HG02973 (cell line): ENCODE measurements around the gene DHX36.

Experiments used
- ATAC-seq: cut with Tn5 transposase; IDR thresholded peaks from one replicate; pipeline ENCODE4 v1.9.1; 2021; ENCODE audit warnings: moderate library complexity; ENCODE audit not compliant: unreplicated experiment

Gene DHX36

GRCh38 chr3:154294016-154294415, 30.3 kb downstream of the DHX36 start:
- ATAC-seq: no peak

DNA sequence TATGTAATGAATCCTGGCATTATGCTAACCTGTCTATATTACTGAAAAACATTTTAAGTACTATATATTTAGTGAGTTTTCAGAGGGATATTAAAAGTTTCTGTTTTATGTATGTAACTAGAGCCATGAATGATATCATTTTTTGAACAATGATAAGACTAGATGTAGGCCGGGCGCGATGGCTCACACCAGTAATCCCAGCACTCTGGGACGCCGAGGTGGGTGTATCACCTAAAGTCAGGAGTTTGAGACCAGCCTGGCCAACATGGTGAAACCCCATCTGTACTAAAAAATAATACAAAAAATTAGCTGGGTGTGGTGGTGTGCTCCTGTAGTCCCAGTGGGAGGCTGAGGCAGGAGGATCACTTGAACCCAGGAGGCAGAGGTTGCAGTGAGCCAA, 34.1 kb downstream of the DHX36 start:
- ATAC-seq: no peak

DNA sequence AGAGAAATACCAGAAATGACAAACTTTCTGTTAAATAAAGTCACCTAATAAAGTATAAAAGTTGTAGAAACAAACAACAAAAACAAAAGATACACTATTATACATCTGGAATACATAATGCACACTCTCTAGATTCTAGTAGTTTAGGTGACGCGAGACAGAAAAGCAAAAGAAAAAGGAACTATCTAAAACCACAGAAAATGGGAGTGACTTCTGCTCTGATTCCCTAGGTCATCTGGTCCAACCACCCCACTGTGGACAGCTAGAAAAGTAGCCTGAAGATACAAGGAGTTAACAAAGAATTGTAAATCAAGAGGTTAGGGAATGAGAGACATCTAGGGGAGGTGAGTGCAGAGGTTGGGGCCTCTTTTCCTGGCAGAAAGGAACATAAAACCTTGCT, 39.1 kb downstream of the DHX36 start:
- no peak for ATAC-seq

DNA sequence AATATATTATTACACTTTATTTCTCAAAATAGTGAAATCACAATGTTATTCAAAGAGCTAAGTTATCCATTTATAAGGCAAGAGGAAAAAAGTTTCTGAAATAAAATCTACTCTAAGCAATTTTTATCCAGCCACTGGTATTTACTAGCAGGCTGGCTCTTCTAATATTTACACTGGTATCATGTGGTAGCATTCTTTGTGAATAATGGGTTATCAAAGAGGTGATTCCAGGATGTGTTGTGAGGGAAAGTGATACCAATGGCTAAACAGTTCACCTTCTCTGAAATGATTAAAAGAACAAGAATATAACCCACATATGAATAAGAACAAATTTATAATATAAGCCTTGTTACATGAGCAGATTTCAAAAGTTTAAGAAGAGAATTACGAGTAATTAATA, 44.1 kb downstream of the DHX36 start:
- ATAC-seq: no peak

DNA sequence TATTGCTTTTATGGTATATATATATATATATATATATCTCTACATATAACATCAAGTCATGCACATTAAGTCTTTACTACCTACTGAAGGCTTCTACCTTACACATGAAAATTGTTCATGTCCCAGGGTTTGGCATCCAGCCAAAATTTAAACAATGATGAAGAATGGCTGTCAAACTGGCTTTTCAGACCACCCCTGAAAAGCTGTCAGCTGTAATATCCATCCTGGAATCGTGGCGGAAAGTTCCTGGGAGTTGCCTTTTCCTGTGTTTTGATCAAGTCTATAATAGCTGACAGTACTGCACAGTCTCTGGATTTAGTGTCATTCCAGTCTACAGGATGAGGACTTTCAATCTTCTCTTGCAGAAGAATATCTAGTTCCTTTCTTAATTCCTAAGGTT, 48.3 kb downstream of the DHX36 start:
- no peak for ATAC-seq

DNA sequence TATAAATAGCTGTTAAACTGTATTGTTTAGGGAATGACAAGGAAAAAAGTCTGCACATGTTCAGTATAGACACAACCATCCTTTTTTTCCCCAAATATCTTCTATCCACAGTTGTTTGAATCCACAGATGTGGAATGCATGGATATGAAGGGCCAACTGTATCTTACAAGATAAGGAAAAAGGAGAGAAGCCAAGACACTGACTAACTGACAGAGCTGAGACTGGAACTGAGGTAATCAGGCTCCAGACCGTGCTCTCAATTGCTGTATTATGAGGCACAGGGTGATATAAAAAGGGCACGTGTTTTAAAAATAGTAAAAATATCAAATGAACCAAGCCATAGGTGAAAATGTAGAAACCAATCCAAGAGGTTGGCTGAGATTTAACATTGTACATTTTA, 49.0 kb downstream of the DHX36 start:
- no peak for ATAC-seq

- no peak for ATAC-seq
Measured at GRCh38 chr3:154274348-154274747, 49.9 kb downstream of the DHX36 start.

DNA sequence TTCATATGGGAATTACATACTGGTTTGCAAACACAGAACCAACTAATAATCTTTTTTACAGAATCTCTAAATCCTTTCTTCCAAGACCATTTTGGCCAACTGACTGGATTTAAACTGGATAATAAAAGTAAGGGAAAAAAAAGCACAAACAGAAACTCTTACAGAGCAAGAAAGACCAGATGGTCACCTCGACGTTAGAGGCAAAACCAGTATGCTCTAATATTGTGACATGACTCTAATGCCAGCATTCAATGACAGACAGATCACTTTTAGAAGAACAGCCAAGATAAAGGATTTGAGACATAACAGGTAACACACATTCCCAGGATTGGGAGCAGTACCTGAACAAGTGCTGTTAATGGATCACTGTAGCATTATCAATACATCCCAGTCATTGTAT, 50.9 kb downstream of the DHX36 start:
- ATAC-seq: no peak

- ATAC-seq: no peak
Measured at GRCh38 chr3:154254527-154254926, 69.8 kb downstream of the DHX36 start.

DNA sequence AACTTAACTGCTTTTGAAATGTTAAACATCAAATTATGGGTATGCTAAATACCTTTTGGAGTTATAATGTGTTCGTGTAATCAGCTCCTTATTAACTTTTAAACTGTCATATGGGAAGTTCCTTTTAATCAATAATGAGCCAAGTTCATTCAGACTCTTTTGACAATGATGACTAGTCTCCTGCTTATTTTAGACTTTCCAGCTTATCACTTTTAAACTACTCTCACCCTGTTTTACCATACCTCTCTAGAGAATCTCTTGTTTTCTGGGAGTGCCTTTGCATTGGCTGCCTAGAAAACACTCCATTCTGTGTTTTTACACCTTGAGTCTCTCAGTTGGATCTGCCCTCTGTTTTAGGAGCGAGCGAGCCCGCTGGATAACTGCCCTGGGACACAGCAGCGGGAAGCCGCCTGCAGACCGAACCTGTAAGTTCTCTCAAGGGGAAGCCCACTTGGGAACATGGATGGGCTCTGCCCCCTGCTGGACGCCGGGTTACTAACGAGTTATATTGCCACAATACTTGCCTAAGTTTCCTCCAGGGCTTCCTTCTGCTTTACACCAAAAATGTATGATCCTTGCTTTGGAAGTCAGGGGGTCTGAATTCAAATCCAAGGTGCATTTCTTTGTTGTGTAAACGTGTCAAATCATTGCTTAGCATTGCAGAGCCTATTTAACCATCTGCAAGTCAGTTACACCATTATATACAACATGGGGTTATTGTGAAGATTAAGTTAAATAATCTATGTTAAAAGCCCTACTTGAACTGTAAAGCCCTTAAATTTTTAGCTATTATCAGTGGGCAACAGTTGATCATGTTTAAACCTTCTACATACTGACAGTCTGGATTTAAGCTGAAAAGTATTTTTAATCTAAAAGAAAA, 71.3 kb downstream of the DHX36 start:
- ATAC-seq: peak; percentile 92

DNA sequence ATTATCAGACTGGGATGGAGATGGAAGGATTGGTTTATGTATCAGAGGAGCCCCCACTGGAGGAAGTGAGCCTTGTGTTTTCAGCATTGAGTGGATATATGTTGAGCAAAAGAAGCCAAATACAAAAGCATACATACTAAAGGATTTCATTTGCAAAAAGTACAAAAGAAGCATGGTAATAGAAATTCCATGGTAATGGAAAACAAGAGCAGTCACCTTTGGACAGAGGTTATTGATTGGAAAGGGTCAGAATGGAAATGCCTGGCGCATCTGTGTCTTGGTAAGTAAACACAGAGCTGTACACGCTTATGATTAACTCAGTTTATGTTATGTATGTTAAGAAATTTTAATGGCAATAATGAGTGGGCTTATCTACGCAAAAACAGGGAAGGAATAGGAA, 72.7 kb downstream of the DHX36 start:
- ATAC-seq: no peak

- no peak for ATAC-seq
Measured at GRCh38 chr3:154250291-154250690, 74.0 kb downstream of the DHX36 start.

DNA sequence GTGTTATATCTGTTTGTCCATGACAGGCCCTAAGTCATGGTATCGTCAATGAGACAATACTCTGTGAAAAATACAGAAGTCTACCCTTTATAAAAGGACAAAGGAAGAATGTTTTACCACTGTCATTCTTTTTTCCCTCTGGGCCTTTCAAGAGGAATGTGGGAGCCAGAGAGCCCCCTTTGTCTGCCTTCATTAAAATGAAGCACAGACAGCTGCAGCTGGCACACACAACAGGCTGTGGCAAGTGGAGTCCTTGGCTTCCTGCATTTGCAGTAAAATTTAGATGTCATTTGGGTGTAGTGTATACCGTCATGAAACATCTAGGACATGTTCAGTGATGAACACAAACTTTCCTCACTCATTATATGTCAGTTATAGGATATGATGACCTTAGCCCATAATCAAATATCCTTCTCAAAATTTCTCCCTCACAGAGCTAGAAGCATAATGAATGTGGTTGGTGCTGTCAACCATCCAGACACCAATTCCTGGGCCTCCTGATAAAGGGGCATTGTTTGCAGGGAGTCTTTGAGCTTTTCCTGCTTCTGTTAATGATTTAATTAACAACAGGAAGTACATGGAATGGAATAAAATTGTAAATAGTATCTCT, 76.4 kb downstream of the DHX36 start:
- no peak for ATAC-seq

- ATAC-seq: no peak
Measured at GRCh38 chr3:154244644-154245043, 79.6 kb downstream of the DHX36 start.

DNA sequence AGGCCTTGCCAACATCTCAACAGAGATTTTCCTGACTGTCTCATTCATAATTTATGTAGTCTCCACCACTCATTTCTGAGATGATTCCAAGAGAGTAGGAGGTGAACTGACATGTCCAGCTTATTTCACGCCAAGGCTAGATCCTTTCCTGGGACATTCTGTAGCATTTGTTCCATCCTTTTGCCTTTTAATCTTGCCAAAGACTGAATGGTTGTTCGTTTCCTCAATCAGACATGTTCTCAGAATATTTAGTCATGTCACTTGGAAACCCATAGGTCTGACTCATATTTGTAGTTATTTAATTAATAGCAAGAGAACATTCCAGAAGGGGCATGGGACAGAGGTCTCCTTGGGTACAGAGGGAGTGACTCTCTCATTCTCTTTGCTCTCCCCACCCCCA, 80.9 kb downstream of the DHX36 start:
- no peak for ATAC-seq

DNA sequence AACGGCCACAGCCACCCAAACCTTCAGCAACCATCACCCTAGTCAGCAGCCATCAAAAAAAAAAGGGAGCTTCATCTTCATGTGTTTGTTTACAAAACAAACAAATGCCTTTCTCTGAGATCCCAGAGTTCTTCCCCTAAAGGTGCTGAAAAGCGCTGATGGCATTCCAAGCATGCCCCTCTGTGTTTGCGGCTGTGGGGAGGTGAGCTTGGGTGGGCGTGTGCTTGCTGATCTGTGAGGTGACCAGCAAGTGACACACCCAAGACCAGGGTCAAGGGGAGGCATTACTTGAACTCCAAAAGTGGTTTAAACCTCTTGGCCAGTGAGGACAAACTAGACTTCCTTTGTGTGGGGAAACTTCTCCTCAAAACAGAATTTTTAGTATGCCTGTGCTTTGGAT, 81.5 kb downstream of the DHX36 start:
- no peak for ATAC-seq

DNA sequence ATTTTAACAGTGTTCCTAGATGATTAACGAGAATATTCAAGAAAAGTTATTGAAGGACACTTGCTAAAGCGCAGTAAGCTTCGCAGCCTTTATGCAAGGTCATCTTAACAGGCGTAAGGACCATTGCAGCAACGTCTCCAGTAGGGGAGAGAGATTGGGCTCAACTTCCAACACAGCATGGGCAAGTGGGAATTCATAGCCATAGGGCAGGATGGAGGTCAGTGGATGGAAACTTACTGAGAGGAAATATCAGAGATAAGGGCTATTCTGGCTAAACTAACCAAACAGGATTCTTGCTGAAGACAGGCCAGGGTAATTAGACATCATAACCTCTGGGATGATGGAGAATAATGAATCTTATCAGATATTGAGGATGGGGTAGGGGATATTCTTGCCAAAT, 82.8 kb downstream of the DHX36 start:
- no peak for ATAC-seq

DNA sequence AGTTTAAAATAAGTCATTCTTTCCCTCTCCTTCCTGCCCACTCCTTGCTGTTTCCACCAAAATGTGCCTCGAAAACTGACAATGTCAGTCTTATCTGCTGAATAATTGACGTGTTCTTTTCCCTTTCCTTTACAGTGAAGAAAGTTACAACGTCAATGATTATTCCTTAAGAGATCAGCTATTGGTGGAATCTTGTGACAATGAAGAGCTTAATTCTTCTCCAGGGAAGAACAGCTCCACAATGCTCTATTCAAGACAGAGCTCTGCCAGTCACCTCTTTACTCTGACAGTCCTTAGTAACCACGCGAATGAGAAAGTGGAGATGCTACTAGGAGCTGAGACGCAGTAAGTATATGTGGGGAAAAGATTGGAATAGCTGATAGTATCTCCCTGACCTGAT, 84.1 kb downstream of the DHX36 start:
- ATAC-seq: no peak

DNA sequence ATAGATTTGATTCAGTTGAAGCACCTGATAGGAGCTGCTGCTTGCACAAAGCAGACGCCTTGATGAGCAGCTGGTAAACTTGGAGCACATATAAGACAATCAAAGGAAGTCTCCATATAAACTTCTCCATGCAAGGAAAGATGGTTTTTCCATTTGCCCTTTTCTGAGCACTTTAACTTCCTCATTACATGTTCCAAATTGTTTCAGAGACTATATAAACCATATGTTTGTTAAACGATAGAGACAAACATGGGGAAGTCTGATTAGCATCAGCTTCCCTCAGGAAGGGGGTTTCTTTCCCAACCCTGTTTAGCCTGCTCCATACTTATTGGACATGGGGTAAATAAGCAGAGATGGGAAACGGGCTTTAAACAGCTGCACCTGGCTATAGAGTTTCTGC, 88.0 kb downstream of the DHX36 start:
- ATAC-seq: no peak

DNA sequence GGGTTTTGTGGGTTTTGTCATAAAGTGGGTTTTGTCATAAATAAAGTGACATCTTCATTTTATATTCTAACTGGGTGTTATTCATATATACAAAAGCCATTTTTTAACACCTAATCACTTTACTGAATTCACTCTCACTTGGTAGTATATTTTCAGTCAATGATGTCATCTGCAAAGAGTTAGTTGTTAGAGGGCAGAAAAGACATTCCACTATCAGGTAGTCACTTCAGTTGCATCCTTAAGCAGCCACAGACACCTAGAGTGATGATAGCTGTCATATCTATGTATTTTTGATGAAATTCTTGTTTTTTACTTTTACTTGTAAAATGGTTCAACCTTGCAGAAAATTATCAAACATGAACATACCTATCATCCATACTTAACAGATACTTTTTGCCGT, 89.0 kb downstream of the DHX36 start:
- ATAC-seq: no peak

- ATAC-seq: no peak
Measured at GRCh38 chr3:154229217-154229590, 95.1 kb downstream of the DHX36 start.

DNA sequence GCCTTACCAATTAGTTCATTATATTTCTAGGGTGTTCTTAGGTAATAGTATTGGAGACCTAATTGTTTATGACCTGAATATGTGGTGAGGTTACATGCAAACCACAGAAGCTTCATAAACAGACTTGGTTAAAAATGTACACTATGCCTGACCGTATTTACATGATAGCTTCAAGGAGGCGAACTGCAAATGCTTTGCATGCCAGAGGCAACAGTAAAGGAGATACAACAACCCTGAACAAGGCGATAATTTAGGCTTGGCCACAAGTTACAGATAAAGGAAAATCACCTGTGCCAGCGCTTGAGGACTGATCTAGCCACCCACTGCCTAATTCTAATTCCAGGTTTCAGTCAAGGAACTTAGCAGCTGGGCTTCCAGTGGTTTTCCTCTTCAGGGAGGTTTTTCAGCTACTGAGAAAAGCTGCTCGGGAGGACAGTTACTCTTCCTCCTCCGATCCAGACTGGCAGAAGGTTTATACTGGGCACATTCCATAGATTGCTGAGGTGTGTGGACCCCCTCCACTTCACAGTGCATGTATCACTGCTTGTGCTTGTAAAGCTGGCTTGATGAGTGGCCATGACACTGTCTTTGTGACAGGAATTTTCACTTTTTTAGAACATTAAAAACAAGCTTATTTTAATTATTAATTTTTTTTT, 95.6 kb downstream of the DHX36 start:
- no peak for ATAC-seq
